Measurements from ENCODE around the gene ST3GAL3.

The ST3GAL3 gene

DNA sequence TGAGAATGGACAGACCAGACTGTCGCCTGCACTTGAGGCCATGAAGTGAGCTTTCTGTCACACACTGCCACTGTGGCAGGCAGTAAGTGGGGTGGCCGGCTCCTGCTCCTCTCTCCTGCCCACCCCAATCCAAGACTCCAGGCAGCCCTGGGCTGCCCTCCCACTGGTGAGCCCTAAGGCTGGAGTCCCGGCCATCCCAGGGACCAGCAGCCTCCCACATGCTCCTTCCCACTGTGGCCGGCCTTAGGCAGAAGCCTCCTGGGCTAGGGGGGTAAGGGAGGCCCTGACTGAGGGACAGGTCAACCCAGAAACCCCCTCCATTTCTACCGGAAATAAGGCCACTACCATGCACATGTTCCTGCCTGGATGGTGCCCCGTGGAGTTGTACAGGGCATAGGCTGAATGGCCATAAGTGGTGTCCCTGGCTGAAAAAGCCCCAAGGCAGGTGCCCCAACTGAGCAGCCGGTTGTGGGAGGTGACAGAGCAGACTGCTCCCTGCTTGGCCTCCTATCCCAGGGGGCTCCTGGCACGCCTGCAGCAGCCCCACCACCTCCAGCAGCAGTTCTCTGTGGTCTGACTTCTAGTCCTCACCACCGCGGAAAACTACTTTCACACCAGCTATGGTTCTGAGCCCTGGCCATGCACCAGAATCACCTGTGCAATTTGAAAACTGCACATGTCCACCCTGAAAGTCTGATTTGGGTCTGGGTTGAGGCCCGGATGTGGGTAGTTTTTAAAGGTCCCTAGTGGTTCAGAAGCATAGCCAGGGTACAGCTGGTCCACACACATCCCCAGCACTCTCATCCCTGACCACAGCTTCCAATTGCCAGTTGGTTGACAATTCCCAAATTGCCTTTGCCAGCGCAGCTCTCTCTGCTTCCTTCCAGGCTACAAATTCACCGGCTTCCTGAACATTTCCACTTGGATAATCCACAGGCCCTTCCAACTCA is 224.7 kb downstream of the ST3GAL3 start:
- Mint-ChIP-seq H3K27me3 (ENCODE audit: low read depth, poor library complexity) (peaks cover 41% of the 10 kb centered on the region), H3K4me3 (no peak overlapping the region)
- no peak for DNase-seq

DNA sequence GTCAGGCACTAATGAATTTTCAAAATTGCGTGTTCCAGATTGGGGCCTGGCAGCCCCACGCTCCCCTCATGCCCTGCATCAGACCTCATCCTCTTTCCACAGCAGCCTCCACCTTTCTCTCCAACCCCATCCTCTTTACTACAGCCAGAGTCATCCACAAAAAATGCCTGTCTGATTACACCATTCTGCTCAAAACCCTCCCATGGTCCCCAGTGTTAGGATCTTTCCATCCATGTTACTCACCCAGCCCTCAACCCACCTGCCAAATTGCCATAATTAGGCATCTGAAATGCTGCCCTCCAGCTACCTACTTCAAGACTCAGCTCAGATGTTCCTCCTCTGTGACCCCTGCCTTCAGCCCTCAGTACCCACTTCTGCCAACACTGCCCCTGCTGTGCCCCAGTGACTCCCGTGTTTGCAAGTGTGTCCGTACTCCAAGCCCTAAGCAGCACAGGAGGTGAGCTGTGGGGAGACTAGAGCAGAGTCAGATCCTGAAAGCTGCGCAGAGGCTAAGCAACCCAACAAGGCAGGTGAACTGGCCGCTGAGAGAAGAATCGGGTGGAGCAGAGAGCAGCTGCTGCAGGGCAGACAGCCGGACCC is 225.6 kb downstream of the ST3GAL3 start:
- Mint-ChIP-seq H3K4me3 (peak overlapping the region; percentile 84), H3K36me3 (ENCODE audit: low read depth) (peaks cover 8% of the 10 kb centered on the region), H3K4me1 (peaks cover 16% of the 10 kb centered on the region), H3K27ac (no peak overlapping the region), H3K27me3 (ENCODE audit: low read depth, poor library complexity) (peaks cover 50% of the 10 kb centered on the region), H3K9me3 (no peaks in the 10 kb centered on the region)
- DNase-seq = peak; percentile 16
- no peak for TF ChIP-seq CTCF (IDR thresholded peaks at IDR 0.05)

More for the DNA sequence above, 224.7 kb downstream of the ST3GAL3 start:
- no peak for TF ChIP-seq CTCF (IDR thresholded peaks at IDR 0.05)
- H3K9me3 Mint-ChIP-seq = no peaks in the 10 kb centered on the region
- H3K4me1 Mint-ChIP-seq = peaks cover 16% of the 10 kb centered on the region
- peaks cover 15% of the 10 kb centered on the region for H3K36me3 Mint-ChIP-seq (ENCODE audit: low read depth)
- no peak overlapping the region for H3K27ac Mint-ChIP-seq

DNA sequence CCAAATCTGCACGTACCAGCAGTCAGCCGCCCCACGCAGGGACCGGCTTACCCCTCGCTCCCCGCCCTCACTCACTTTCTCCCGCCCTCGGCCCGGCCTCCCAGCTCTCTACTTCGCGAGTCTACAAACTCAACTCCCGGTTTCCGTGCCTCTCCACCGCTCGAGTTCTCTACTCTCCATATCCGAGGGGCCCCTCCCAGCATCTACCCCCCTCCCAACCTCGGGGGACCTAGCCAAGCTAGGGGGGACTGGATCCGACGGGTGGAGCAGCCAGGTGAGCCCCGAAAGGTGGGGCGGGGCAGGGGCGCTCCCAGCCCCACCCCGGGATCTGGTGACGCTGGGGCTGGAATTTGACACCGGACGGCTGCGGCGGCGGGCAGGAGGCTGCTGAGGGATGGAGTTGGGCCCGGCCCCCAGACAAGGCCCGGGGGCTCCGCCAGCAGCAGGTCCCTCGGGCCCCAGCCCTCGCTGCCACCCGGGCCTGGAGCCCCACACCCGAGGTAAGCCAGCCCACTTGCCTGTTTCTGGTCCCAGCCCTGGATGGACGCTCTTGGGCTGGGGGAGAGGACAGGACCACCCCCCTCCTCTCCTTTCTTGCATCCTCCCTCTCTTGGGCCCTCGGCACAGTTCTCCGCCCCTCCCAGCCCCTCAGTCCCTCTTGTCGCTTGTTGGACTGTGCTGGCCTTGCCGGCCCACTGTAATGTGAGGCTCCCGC is 226.2 kb downstream of the ST3GAL3 start, which contains the start of gene ARTN:
TSS of gene ARTN (plus strand) at position 416 of the 715 bp plus-strand sequence. CDS start 1,856 bp downstream, outside the sequence.
- no peaks in the 10 kb centered on the region for H3K9me3 Mint-ChIP-seq
- peaks cover 16% of the 10 kb centered on the region for H3K4me1 Mint-ChIP-seq
- H3K27ac Mint-ChIP-seq = no peak within 1 kb of the TSS
- peaks cover 56% of the 10 kb centered on the region for H3K27me3 Mint-ChIP-seq (ENCODE audit: low read depth, poor library complexity)
- TF ChIP-seq CTCF (IDR thresholded peaks at IDR 0.05) = no peak
- peaks cover 6% of the 10 kb centered on the region for H3K36me3 Mint-ChIP-seq (ENCODE audit: low read depth)
- peak; percentile 73 for DNase-seq
- peak within 1 kb of the TSS; percentile 84 for H3K4me3 Mint-ChIP-seq

DNA sequence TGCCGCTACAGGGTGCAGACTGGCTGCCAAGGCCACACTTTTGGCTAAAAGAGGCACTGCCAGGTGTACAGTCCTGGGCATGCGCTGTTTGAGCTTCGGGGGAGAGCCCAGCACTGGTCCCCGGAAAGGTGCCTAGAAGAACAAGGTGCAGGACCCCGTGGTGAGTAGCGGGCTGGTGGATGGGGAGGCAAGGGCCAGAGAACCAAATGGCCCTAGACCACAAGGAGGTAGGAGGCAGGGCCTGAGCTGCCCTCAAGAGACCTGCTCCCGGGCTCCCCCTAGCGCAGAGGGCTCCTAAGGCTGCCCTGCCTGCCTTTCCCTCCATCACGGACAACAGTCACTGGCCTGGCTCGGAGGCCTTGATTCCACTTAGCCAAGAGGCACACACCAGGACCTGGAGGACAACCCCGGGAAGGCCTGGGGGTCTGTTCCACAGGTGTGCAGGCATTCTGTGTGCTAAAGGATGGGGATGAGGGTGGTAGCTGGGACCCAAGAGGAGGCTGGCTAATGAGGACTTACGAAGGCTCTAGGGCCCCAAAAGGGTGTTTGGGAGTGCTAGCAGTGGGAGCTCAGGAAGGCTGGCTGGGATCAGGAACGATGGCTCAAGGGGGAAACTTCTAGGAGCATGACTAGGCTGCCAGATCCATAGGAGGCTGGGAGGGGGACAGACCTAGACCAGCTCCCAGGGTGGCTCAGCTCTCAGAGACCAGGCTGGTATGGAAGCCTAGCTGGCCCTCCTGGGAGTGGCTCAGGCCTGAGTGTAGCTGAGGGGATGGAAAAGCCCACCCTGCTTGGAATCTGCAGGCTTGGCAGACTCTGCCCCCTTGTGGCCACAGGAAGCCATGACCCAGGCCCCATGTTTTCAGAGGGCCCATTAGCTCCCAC is 227.0 kb downstream of the ST3GAL3 start:
- peaks cover 16% of the 10 kb centered on the region for H3K4me1 Mint-ChIP-seq
- peaks cover 64% of the 10 kb centered on the region for H3K27me3 Mint-ChIP-seq (ENCODE audit: low read depth, poor library complexity)
- H3K27ac Mint-ChIP-seq = no peak overlapping the region
- peak; percentile 82 for DNase-seq
- peak overlapping the region; percentile 84 for H3K4me3 Mint-ChIP-seq
- no peaks in the 10 kb centered on the region for H3K9me3 Mint-ChIP-seq
- H3K36me3 Mint-ChIP-seq (ENCODE audit: low read depth) = peaks cover 5% of the 10 kb centered on the region
- peak; percentile 87 for TF ChIP-seq CTCF (IDR thresholded peaks at IDR 0.05)

- no peaks in the 10 kb centered on the region for H3K9me3 Mint-ChIP-seq
- H3K36me3 Mint-ChIP-seq (ENCODE audit: low read depth) = no peaks in the 10 kb centered on the region
- DNase-seq = no peak
- no peak overlapping the region for H3K27ac Mint-ChIP-seq
- H3K4me3 Mint-ChIP-seq = peak overlapping the region; percentile 58
- peaks cover 70% of the 10 kb centered on the region for H3K27me3 Mint-ChIP-seq (ENCODE audit: low read depth, poor library complexity)
- TF ChIP-seq CTCF (IDR thresholded peaks at IDR 0.05) = peak; percentile 3
- peaks cover 16% of the 10 kb centered on the region for H3K4me1 Mint-ChIP-seq
These were observed 227.6 kb downstream of the ST3GAL3 start for GRCh38 chr1:43934986-43935324.
